OCI-LY3 (cell line): ENCODE results near the gene BANP.
"Not testable (repeated sequence)": the region's sequence is repeated elsewhere in the genome, so short reads cannot be mapped to it uniquely, and the experiment has no call there.

Experiments used
- H2AFZ ChIP-seq: fragments of 200-600, 300-600 bp; shearing (Covaris generic); 2 replicates; pipeline ENCODE4 v1.6.0; 2014; ENCODE audit warnings: antibody characterized with exemption, low read depth, low read length
- H3K27ac ChIP-seq: fragments of 200-600, 300-600 bp; sonication (generic); 2 replicates; pipeline ENCODE4 v1.5.1; 2014; ENCODE audit warnings: mild to moderate bottlenecking, low read length, moderate library complexity, mixed read lengths
- H3K27me3 ChIP-seq: fragments of 200-600, 300-600 bp; sonication (generic); 2 replicates; pipeline ENCODE4 v1.6.1; 2014; ENCODE audit warnings: low read depth, low read length, mixed read lengths
- H3K36me3 ChIP-seq: fragments of 200-600, 300-600 bp; sonication (generic); replicated peaks from 2 replicates; pipeline ENCODE3; 2014; ENCODE audit warnings: low read depth, low read length, mixed read lengths
- H3K4me1 ChIP-seq: fragments of 300-600, 200-600 bp; sonication (generic); 2 replicates; pipeline ENCODE4 v1.6.1; 2014; ENCODE audit warnings: low read length, mixed read lengths
- H3K4me2 ChIP-seq: fragments of 200-600, 300-600 bp; sonication (generic); 2 replicates; pipeline ENCODE4 v1.6.1; 2014; ENCODE audit warnings: low read length, mixed read lengths
- H3K4me3 ChIP-seq: fragments of 300-600, 200-600 bp; sonication (generic); 2 replicates; pipeline ENCODE4 v1.5.1; 2014; ENCODE audit warnings: antibody characterized with exemption, mild to moderate bottlenecking, low read length, moderate library complexity
- H3K79me2 ChIP-seq: fragments of 300-600, 200-600 bp; shearing (Covaris generic); 2 replicates; pipeline ENCODE4 v1.6.1; 2014; ENCODE audit warnings: mild to moderate bottlenecking, low read length, mixed read lengths
- H3K9ac ChIP-seq: fragments of 300-600, 200-600 bp; shearing (Covaris generic); 2 replicates; pipeline ENCODE4 v1.6.0; 2014; ENCODE audit warnings: mild to moderate bottlenecking, low read length, moderate library complexity
- H3K9me3 ChIP-seq: fragments of 200-600, 300-600 bp; shearing (Covaris generic); 2 replicates; pipeline ENCODE4 v1.6.1; 2014; ENCODE audit warnings: low read length, mixed read lengths; ENCODE audit not compliant: insufficient read depth
- H4K20me1 ChIP-seq: fragments of 200-600, 300-600 bp; sonication (generic); 2 replicates; pipeline ENCODE4 v1.6.1; 2016; ENCODE audit warnings: low read length, mixed read lengths; ENCODE audit not compliant: insufficient read depth
- EZH2phosphoT487 ChIP-seq: fragments of 200-600 bp; shearing (Covaris generic); IDR thresholded peaks from 2 replicates; pipeline ENCODE4 v1.6.1; 2018; ENCODE audit warnings: antibody characterized with exemption, mixed run types, low read depth
- TF ChIP-seq, protein P1 (sequence below): fragments of 200-600, 300-600 bp; sonication (generic); IDR thresholded peaks from 2 replicates; pipeline ENCODE4 v1.5.1; 2014; ENCODE audit warnings: antibody characterized with exemption, low read length, low read depth

BANP gene

DNA sequence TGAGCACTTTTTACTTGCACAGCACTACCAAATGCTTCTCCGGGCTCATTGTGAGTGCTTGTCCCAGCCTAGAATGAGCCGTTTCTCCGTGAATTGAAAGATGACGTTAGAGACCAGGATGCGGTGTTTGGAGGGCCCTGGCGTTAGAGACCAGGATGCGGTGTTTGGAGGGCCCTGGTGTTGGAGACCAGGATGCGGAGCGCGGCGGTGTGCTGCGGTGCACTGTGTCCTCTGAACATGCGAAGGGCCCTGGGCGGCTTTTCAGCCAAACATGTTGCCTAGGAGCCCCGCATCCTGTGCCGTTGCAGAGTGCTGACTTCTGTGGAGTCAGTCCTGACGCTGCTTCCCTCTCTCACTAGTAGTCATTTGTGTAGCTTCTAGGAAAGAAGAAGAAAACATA lies 42.7 kb downstream of the BANP start:
- Histone ChIP-seq H3K4me3 (no peak overlapping the region), H3K36me3 (no peaks in the 10 kb centered on the region), H3K4me2 (no peak overlapping the region), H4K20me1 (peaks cover 3% of the 10 kb centered on the region), H3K79me2 (no peaks in the 10 kb centered on the region), H2AFZ (no peak overlapping the region), H3K9me3 (no peaks in the 10 kb centered on the region), H3K9ac (no peak overlapping the region), H3K27me3 (no peaks in the 10 kb centered on the region), H3K27ac (no peak overlapping the region), H3K4me1 (no peaks in the 10 kb centered on the region)
- TF ChIP-seq, protein P1, sequence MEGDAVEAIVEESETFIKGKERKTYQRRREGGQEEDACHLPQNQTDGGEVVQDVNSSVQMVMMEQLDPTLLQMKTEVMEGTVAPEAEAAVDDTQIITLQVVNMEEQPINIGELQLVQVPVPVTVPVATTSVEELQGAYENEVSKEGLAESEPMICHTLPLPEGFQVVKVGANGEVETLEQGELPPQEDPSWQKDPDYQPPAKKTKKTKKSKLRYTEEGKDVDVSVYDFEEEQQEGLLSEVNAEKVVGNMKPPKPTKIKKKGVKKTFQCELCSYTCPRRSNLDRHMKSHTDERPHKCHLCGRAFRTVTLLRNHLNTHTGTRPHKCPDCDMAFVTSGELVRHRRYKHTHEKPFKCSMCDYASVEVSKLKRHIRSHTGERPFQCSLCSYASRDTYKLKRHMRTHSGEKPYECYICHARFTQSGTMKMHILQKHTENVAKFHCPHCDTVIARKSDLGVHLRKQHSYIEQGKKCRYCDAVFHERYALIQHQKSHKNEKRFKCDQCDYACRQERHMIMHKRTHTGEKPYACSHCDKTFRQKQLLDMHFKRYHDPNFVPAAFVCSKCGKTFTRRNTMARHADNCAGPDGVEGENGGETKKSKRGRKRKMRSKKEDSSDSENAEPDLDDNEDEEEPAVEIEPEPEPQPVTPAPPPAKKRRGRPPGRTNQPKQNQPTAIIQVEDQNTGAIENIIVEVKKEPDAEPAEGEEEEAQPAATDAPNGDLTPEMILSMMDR: no peak
- no peak for TF ChIP-seq EZH2phosphoT487

DNA sequence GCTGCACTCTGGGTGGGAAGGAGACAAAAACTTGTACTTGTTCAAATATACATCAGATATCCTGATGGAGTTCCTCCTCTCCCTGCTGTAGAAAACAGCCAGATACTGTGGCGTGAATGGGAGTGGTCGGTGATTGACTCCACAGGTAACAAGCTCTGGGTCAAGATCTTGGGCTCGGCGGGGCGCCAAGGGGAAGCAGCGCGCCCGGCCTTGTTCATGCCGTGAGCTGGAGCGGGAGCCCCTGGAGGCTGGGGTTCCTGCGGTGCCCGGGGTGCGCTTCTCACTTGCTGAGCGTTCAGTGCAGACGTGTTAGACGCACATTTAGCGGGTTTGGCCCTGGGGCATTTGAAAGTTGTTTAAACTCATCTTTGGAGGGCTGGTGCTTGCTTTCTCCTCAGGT lies 44.4 kb downstream of the BANP start:
- H3K79me2 ChIP-seq: no peaks in the 10 kb centered on the region
- H2AFZ ChIP-seq: no peak overlapping the region
- no peaks in the 10 kb centered on the region for H3K4me1 ChIP-seq
- no peak overlapping the region for H3K4me2 ChIP-seq
- no peak overlapping the region for H3K27ac ChIP-seq
- H3K4me3 ChIP-seq: no peak overlapping the region
- H4K20me1 ChIP-seq: peaks cover 3% of the 10 kb centered on the region
- H3K9me3 ChIP-seq: no peaks in the 10 kb centered on the region
- no peak overlapping the region for H3K9ac ChIP-seq
- H3K27me3 ChIP-seq: no peaks in the 10 kb centered on the region
- no peak for TF ChIP-seq EZH2phosphoT487
- TF ChIP-seq, protein P1: no peak
- no peaks in the 10 kb centered on the region for H3K36me3 ChIP-seq

GRCh38 chr16:87996962-87997880 lies 46.0 kb downstream of the BANP start:
- H3K79me2 ChIP-seq: no peaks in the 10 kb centered on the region
- H3K9me3 ChIP-seq: no peaks in the 10 kb centered on the region
- H3K9ac ChIP-seq: no peak overlapping the region
- H3K4me3 ChIP-seq: no peak overlapping the region
- peaks cover 4% of the 10 kb centered on the region for H4K20me1 ChIP-seq
- TF ChIP-seq EZH2phosphoT487: no peak
- TF ChIP-seq, protein P1: no peak
- H3K27ac ChIP-seq: no peak overlapping the region
- H2AFZ ChIP-seq: no peak overlapping the region
- no peak overlapping the region for H3K4me2 ChIP-seq
- no peaks in the 10 kb centered on the region for H3K27me3 ChIP-seq
- no peaks in the 10 kb centered on the region for H3K4me1 ChIP-seq
- H3K36me3 ChIP-seq: no peaks in the 10 kb centered on the region

GRCh38 chr16:87998184-87998793 lies 47.1 kb downstream of the BANP start:
- H4K20me1 ChIP-seq, H3K36me3 ChIP-seq, H3K4me2 ChIP-seq, H3K27me3 ChIP-seq, H3K4me3 ChIP-seq, H3K9ac ChIP-seq, H3K79me2 ChIP-seq, H3K9me3 ChIP-seq, H3K27ac ChIP-seq, H3K4me1 ChIP-seq, H2AFZ ChIP-seq: not testable (repeated sequence)

- not testable (repeated sequence) for H3K9ac ChIP-seq, H3K4me3 ChIP-seq, H3K27me3 ChIP-seq, H3K4me1 ChIP-seq, H3K27ac ChIP-seq, H3K4me2 ChIP-seq, H3K9me3 ChIP-seq, H3K79me2 ChIP-seq, H3K36me3 ChIP-seq, H4K20me1 ChIP-seq, H2AFZ ChIP-seq
Observed at GRCh38 chr16:87998992-87999391, 47.8 kb downstream of the BANP start.
